Fibroblast of lung (primary cell): ENCODE results near the gene USP53. TPM values are rescaled to one million over a fixed set of nuclear protein-coding genes. Genes with fewer than 3 reads are reported as not detected.

Experiments
- DNase-seq, 2 donors: peaks; one replicate each; pipeline versions ENCODE4 v3.0.0 to v3.0.0-alpha.2; 2010; ENCODE audit warnings: low read depth in 2 of 2
- H2AFZ ChIP-seq: 2 replicates; pipeline ENCODE4 v1.5.1; 2012; ENCODE audit warnings: low read length, control low read depth, inconsistent platforms
- H3K27ac ChIP-seq: 2 replicates; pipeline ENCODE4 v1.5.1; 2011; ENCODE audit warnings: low read length, control low read depth; ENCODE audit not compliant: insufficient read depth
- H3K27me3 ChIP-seq: 2 replicates; pipeline ENCODE4 v1.5.1; 2011; ENCODE audit warnings: mild to moderate bottlenecking, low read length; ENCODE audit not compliant: control insufficient read depth, insufficient read depth
- H3K36me3 ChIP-seq: 2 replicates; pipeline ENCODE4 v1.5.1; 2011; ENCODE audit warnings: low read length; ENCODE audit not compliant: control insufficient read depth, insufficient read depth
- H3K4me1 ChIP-seq: 2 replicates; pipeline ENCODE4 v1.5.1; 2011; ENCODE audit warnings: low read length; ENCODE audit not compliant: control insufficient read depth, insufficient read depth; ENCODE audit errors: extremely low read depth
- H3K4me2 ChIP-seq: 2 replicates; pipeline ENCODE4 v1.5.1; 2011; ENCODE audit warnings: low read length, control low read depth; ENCODE audit not compliant: insufficient read depth; ENCODE audit errors: extremely low read depth
- H3K4me3 ChIP-seq, 4 experiments: fragments of 200-600 bp in 1 of 4; sonication (generic) in 1 of 4; replicated peaks in 1 of 4; 2 replicates each; pipeline ENCODE4 v1.5.1; 2011 to 2016; ENCODE audit warnings: low read length in 4 of 4, low read depth in 3 of 4, mild to moderate bottlenecking in 3 of 4, control low read depth in 2 of 4, inconsistent platforms in 1 of 4, mixed read lengths in 1 of 4; ENCODE audit not compliant: insufficient read depth in 1 of 4; ENCODE audit errors: control extremely low read depth in 1 of 4
- H3K79me2 ChIP-seq: 2 replicates; pipeline ENCODE4 v1.5.1; 2012; ENCODE audit warnings: mild to moderate bottlenecking, low read length, inconsistent platforms; ENCODE audit not compliant: control insufficient read depth, insufficient read depth
- H3K9ac ChIP-seq: 2 replicates; pipeline ENCODE4 v1.5.1; 2011; ENCODE audit warnings: mild to moderate bottlenecking, low read length, control low read depth; ENCODE audit not compliant: insufficient read depth
- H3K9me3 ChIP-seq: 2 replicates; pipeline ENCODE4 v1.5.1; 2012; ENCODE audit warnings: low read depth, low read length; ENCODE audit not compliant: control insufficient read depth, insufficient read depth
- H4K20me1 ChIP-seq: 2 replicates; pipeline ENCODE4 v1.5.1; 2011; ENCODE audit warnings: low read length; ENCODE audit not compliant: control insufficient read depth, insufficient read depth; ENCODE audit errors: extremely low read depth
- EZH2 ChIP-seq: IDR thresholded peaks from 2 replicates; pipeline ENCODE4 v1.5.1; 2012; ENCODE audit warnings: low read length, control low read depth, mild to moderate bottlenecking; ENCODE audit errors: missing control alignments
- polyA plus RNA-seq, 2 donors: library from polyadenylated mRNA; depleted of rRNA in 1 of 2; stranded (reverse) in 1 of 2; unstranded in 1 of 2; fragments of >200 nt; gene quantifications; 2 replicates each; pipeline ENCODE4 v1.2.1, GENCODE V29; 2011 to 2012; ENCODE audit warnings: missing spikeins in 1 of 2
- total RNA-seq: library from RNA; depleted of rRNA; stranded (reverse); fragments of >200 nt; gene quantifications from 2 replicates; pipeline ENCODE4 v1.2.1, GENCODE V29; 2014
- TF ChIP-seq, protein P1 (sequence below), 2 donors: IDR thresholded peaks in 1 of 2; conservative IDR thresholded peaks in 1 of 2; 1 replicate in 1 of 2; 2 replicates in 1 of 2; pipeline ENCODE4 v1.5.1; 2011 to 2012; ENCODE audit warnings: low read length in 2 of 2, control low read depth in 1 of 2, inconsistent platforms in 1 of 2, low read depth in 1 of 2, mild to moderate bottlenecking in 1 of 2

Gene USP53
- total and polyA plus RNA-seq, 2 donors (not counting 1 experiment from before 2014, with no cell fraction given): 55.7 to 102 TPM

DNA sequence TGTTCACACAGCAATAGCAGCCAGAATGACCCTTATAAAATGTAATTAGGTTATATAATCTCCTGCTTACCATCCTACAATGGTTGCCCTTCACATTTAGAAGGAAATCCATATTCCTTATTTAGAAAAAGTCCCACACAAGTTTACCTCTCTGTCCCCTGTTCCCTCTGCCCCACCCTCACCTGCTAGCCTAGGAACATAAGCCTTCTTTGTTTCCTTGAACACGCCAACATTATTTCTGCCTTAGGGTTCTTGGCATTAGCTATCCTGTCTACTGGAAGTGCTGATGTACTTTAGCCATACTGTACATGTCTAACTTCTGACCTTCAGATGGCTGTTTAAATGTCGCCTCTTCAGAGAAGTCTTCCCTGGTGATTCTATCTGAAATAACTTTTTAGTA, 28.4 kb upstream of the USP53 start:
- no peak overlapping the region for H3K4me2 ChIP-seq
- H3K27me3 ChIP-seq: no peaks in the 10 kb centered on the region
- H3K9me3 ChIP-seq: no peaks in the 10 kb centered on the region
- no peaks in the 10 kb centered on the region for H3K36me3 ChIP-seq
- H3K79me2 ChIP-seq: no peaks in the 10 kb centered on the region
- no peak overlapping the region for H3K4me3 ChIP-seq
- H4K20me1 ChIP-seq: no peaks in the 10 kb centered on the region
- no peak for DNase-seq
- H3K27ac ChIP-seq: no peak overlapping the region
- H3K9ac ChIP-seq: no peak overlapping the region
- no peak overlapping the region for H2AFZ ChIP-seq
- TF ChIP-seq, protein P1, sequence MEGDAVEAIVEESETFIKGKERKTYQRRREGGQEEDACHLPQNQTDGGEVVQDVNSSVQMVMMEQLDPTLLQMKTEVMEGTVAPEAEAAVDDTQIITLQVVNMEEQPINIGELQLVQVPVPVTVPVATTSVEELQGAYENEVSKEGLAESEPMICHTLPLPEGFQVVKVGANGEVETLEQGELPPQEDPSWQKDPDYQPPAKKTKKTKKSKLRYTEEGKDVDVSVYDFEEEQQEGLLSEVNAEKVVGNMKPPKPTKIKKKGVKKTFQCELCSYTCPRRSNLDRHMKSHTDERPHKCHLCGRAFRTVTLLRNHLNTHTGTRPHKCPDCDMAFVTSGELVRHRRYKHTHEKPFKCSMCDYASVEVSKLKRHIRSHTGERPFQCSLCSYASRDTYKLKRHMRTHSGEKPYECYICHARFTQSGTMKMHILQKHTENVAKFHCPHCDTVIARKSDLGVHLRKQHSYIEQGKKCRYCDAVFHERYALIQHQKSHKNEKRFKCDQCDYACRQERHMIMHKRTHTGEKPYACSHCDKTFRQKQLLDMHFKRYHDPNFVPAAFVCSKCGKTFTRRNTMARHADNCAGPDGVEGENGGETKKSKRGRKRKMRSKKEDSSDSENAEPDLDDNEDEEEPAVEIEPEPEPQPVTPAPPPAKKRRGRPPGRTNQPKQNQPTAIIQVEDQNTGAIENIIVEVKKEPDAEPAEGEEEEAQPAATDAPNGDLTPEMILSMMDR (conservative IDR thresholded peaks at IDR 0.05 in 1 of 2, IDR thresholded peaks at IDR 0.05 in 1 of 2; ENCODE audit: low read depth in 1 of 2, low read length in 2 of 2): no peak
- no peak for TF ChIP-seq EZH2
- H3K4me1 ChIP-seq: no peaks in the 10 kb centered on the region

DNA sequence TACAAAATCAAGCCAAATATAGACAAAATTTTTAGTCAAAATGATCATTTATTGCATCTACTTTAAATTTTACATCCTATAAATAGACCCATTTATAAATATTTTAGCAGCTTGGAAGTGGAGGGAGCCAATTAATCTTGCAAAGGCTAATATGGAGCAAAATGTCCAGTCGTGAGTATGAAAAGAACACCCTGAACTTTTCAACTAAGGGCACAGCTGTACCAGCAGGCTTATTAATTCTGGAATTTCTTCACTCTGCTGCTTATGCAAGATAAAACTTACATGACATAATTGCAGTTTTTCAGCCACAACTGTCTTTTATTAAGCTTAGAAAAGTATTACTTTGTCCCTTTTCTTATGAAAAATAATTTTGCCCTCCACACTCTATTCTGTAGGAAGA, 22.9 kb upstream of the USP53 start:
- H3K27ac ChIP-seq: no peak overlapping the region
- no peak overlapping the region for H2AFZ ChIP-seq
- no peaks in the 10 kb centered on the region for H3K79me2 ChIP-seq
- no peaks in the 10 kb centered on the region for H3K36me3 ChIP-seq
- TF ChIP-seq EZH2: no peak
- TF ChIP-seq, protein P1 (conservative IDR thresholded peaks at IDR 0.05 in 1 of 2, IDR thresholded peaks at IDR 0.05 in 1 of 2; ENCODE audit: low read depth in 1 of 2, low read length in 2 of 2): no peak
- no peaks in the 10 kb centered on the region for H3K27me3 ChIP-seq
- H3K4me2 ChIP-seq: no peak overlapping the region
- DNase-seq: peak in 1 of 2 donors; percentile 86
- H3K9ac ChIP-seq: no peak overlapping the region
- no peaks in the 10 kb centered on the region for H3K9me3 ChIP-seq
- H3K4me1 ChIP-seq: no peaks in the 10 kb centered on the region
- no peaks in the 10 kb centered on the region for H4K20me1 ChIP-seq
- no peak overlapping the region for H3K4me3 ChIP-seq

DNA sequence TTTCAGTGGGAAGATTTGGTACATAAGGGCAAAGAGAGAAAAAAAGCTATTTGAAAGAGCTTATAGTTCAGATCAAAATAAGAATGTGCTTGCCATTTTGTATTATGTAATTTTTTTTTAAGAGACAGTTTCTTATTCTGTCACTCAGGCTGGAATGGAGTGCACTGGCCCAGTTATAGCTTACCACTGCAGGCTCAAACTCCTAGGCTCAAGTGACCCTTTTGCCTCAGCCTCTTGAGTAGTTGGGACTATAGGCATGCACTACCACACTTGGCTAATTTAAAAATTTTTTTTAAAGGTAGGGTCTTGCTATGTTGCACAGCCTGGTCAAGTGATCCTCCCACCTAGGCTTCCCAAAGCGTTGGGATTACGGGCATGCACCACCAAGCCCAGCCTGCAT, 22.2 kb upstream of the USP53 start:
- no peaks in the 10 kb centered on the region for H4K20me1 ChIP-seq
- no peaks in the 10 kb centered on the region for H3K27me3 ChIP-seq
- H2AFZ ChIP-seq: no peak overlapping the region
- no peaks in the 10 kb centered on the region for H3K79me2 ChIP-seq
- no peak overlapping the region for H3K9ac ChIP-seq
- H3K9me3 ChIP-seq: no peaks in the 10 kb centered on the region
- no peak overlapping the region for H3K4me2 ChIP-seq
- H3K36me3 ChIP-seq: no peaks in the 10 kb centered on the region
- H3K27ac ChIP-seq: no peak overlapping the region
- H3K4me3 ChIP-seq: no peak overlapping the region
- no peak for TF ChIP-seq EZH2
- TF ChIP-seq, protein P1 (conservative IDR thresholded peaks at IDR 0.05 in 1 of 2, IDR thresholded peaks at IDR 0.05 in 1 of 2; ENCODE audit: low read depth in 1 of 2, low read length in 2 of 2): no peak
- DNase-seq: no peak
- no peaks in the 10 kb centered on the region for H3K4me1 ChIP-seq
